HFF-Myc (cell line): ENCODE measurements around the gene GSAP.

Experiments used
- DNase-seq: peaks from one replicate; pipeline ENCODE4 v3.0.0-alpha.2; 2011; ENCODE audit warnings: low read depth; ENCODE audit errors: extremely low read depth
- H3K4me3 ChIP-seq: replicated peaks from 2 replicates; pipeline ENCODE4 v1.5.1; 2011; ENCODE audit warnings: low read depth, mild to moderate bottlenecking, control low read depth, low read length
- CTCF ChIP-seq: IDR thresholded peaks from 2 replicates; pipeline ENCODE4 v1.5.1; 2012; ENCODE audit warnings: mild to moderate bottlenecking, low read depth, low read length, control low read depth; ENCODE audit errors: missing control alignments

The GSAP gene

GRCh38 chr7:77428777-77429231 lies 12.7 kb upstream of the GSAP start:
- TF ChIP-seq CTCF = no peak
- no peak for DNase-seq
- H3K4me3 ChIP-seq = no peak overlapping the region

GRCh38 chr7:77427996-77428603 lies 12.0 kb upstream of the GSAP start:
- DNase-seq = peak; percentile 39
- H3K4me3 ChIP-seq = no peak overlapping the region
- no peak for TF ChIP-seq CTCF

GRCh38 chr7:77426521-77427051 lies 10.4 kb upstream of the GSAP start:
- TF ChIP-seq CTCF = no peak
- no peak overlapping the region for H3K4me3 ChIP-seq
- no peak for DNase-seq

- H3K4me3 ChIP-seq = no peak overlapping the region
- no peak for TF ChIP-seq CTCF
- DNase-seq = no peak
Observed at GRCh38 chr7:77426052-77426404, 9.9 kb upstream of the GSAP start.

GRCh38 chr7:77425101-77426051 lies 9.2 kb upstream of the GSAP start:
- no peak for DNase-seq
- TF ChIP-seq CTCF = no peak
- H3K4me3 ChIP-seq = no peak overlapping the region

- H3K4me3 ChIP-seq = no peak overlapping the region
- DNase-seq = no peak
- no peak for TF ChIP-seq CTCF
Observed at GRCh38 chr7:77422500-77422899, 6.4 kb upstream of the GSAP start.
